Keratinocyte (primary cell): Measurements from ENCODE around the gene SH3RF1.

ENCODE experiments used
- EZH2 ChIP-seq: IDR thresholded peaks from one replicate; pipeline ENCODE4 v1.6.1; 2012; ENCODE audit warnings: inconsistent platforms, mild to moderate bottlenecking, low read length, moderate library complexity
- TF ChIP-seq, protein P1 (sequence below), 3 experiments: IDR thresholded peaks in 1 of 3; conservative IDR thresholded peaks in 1 of 3; optimal IDR thresholded peaks in 1 of 3; 2 replicates in 2 of 3; 3 replicates in 1 of 3; pipeline versions ENCODE3 to v1.5.1; 2011; ENCODE audit warnings: low read length in 3 of 3, mild to moderate bottlenecking in 3 of 3, moderate library complexity in 2 of 3, control low read depth in 1 of 3, inconsistent platforms in 1 of 3; ENCODE audit not compliant: insufficient read depth in 2 of 3; ENCODE audit errors: extremely low read depth in 1 of 3

GRCh38 chr4:169208090-169208455, 62.7 kb downstream of the SH3RF1 start:
- TF ChIP-seq, protein P1, sequence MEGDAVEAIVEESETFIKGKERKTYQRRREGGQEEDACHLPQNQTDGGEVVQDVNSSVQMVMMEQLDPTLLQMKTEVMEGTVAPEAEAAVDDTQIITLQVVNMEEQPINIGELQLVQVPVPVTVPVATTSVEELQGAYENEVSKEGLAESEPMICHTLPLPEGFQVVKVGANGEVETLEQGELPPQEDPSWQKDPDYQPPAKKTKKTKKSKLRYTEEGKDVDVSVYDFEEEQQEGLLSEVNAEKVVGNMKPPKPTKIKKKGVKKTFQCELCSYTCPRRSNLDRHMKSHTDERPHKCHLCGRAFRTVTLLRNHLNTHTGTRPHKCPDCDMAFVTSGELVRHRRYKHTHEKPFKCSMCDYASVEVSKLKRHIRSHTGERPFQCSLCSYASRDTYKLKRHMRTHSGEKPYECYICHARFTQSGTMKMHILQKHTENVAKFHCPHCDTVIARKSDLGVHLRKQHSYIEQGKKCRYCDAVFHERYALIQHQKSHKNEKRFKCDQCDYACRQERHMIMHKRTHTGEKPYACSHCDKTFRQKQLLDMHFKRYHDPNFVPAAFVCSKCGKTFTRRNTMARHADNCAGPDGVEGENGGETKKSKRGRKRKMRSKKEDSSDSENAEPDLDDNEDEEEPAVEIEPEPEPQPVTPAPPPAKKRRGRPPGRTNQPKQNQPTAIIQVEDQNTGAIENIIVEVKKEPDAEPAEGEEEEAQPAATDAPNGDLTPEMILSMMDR (optimal IDR thresholded peaks at IDR 0.05 in 1 of 3, IDR thresholded peaks at IDR 0.05 in 1 of 3, conservative IDR thresholded peaks at IDR 0.05 in 1 of 3; ENCODE audit: extremely low read depth in 1 of 3, insufficient read depth in 2 of 3, low read length in 3 of 3), result no peak
- no peak for TF ChIP-seq EZH2
